A673 (cell line): ENCODE measurements around the gene PDCD11.

Experiments
- EZH2 ChIP-seq: fragments of 200-600 bp; sonication (generic); IDR thresholded peaks from 2 replicates; pipeline ENCODE4 v1.6.1; 2017; ENCODE audit warnings: borderline replicate concordance, low read depth, mild to moderate bottlenecking, mixed read lengths, antibody characterized with exemption, low read length; ENCODE audit not compliant: poor library complexity, severe bottlenecking
- TF ChIP-seq, protein P1 (sequence below): fragments of 300-800, 200-600 bp; sonication (generic); conservative IDR thresholded peaks from 2 replicates; pipeline ENCODE4 v1.5.1; 2017; ENCODE audit warnings: low read depth, mild to moderate bottlenecking, antibody characterized with exemption, low read length, moderate library complexity, mixed read lengths

- TF ChIP-seq, protein P1, sequence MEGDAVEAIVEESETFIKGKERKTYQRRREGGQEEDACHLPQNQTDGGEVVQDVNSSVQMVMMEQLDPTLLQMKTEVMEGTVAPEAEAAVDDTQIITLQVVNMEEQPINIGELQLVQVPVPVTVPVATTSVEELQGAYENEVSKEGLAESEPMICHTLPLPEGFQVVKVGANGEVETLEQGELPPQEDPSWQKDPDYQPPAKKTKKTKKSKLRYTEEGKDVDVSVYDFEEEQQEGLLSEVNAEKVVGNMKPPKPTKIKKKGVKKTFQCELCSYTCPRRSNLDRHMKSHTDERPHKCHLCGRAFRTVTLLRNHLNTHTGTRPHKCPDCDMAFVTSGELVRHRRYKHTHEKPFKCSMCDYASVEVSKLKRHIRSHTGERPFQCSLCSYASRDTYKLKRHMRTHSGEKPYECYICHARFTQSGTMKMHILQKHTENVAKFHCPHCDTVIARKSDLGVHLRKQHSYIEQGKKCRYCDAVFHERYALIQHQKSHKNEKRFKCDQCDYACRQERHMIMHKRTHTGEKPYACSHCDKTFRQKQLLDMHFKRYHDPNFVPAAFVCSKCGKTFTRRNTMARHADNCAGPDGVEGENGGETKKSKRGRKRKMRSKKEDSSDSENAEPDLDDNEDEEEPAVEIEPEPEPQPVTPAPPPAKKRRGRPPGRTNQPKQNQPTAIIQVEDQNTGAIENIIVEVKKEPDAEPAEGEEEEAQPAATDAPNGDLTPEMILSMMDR = no peak
- TF ChIP-seq EZH2 = no peak
Measured at GRCh38 chr10:103439776-103440175, 43.4 kb downstream of the PDCD11 start.
